Renal cortical epithelial cell (primary cell): ENCODE data around the gene MEA1. TPM values are rescaled to one million over a fixed set of nuclear protein-coding genes. Genes with fewer than 3 reads are reported as not detected.

Experiments
- DNase-seq: peaks from one replicate; pipeline ENCODE4 v3.0.0-alpha.2; 2011; ENCODE audit warnings: low read depth
- total RNA-seq: library from RNA; depleted of rRNA; stranded (reverse); fragments of >200 nt; gene quantifications from 2 replicates; pipeline ENCODE4 v1.2.3, GENCODE V29; 2014

MEA1 gene
- total RNA-seq, 1 donor from 2014 or later, result 38.3 TPM

DNA sequence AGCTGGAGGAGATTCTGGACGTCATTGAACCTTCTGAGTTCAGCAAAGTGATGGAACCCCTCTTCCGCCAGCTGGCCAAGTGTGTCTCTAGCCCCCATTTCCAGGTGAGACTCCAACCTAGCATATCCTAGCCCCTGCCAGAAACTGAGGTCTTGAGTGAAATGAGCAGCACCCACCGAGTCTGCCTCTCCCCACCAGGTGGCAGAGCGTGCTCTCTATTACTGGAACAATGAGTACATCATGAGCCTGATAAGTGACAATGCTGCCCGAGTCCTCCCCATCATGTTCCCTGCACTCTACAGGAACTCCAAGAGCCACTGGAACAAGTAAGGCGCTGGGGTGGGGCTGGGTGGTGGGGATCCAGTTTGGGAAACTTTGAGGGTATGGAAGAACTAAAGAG is 4.6 kb downstream of the MEA1 start:
- no peak for DNase-seq

- no peak for DNase-seq
These were observed 6.6 kb downstream of the MEA1 start for GRCh38 chr6:43007126-43007525.

DNA sequence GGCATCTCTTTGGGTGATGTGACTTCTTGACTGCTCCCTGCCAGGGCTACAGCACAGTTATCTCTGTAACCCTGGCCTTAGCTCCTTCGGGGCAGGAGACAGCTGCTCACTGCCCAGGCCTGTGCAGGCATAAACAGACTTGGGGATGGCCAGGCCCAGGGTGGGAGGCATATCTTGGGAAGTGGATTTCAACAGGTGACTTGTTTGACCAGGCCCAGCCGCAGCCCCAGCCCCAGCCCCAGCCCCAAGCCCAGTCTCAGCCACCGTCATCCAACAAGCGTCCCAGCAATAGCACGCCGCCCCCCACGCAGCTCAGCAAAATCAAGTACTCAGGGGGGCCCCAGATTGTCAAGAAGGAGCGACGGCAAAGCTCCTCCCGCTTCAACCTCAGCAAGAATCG is 7.5 kb downstream of the MEA1 start:
- DNase-seq, result no peak

DNA sequence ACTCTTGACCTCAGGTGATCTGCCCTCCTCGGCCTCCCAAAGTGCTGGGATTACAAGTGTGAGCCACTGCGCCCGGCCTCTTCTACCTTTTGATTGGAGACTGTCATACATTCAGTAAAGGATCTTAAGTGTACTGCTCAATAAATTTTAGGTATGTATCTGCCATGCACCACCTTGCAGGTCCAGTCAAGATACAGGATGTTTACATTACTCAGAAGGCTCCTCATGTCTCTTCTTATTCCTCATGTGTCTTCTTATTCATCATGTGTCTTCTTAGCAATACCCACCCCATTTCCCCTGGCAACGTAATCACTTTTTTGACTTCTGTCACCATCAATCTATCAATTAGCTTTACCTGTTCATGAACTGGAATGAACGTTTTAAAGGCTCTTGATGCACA is 7.9 kb downstream of the MEA1 start:
- no peak for DNase-seq

- DNase-seq, result no peak
These were observed 11.9 kb downstream of the MEA1 start for GRCh38 chr6:43001843-43002242.

GRCh38 chr6:42998205-42998604 is 15.5 kb downstream of the MEA1 start:
- peak; percentile 39 for DNase-seq

- DNase-seq, result peak; percentile 45
These were observed 17.2 kb downstream of the MEA1 start for GRCh38 chr6:42996513-42996912.

DNA sequence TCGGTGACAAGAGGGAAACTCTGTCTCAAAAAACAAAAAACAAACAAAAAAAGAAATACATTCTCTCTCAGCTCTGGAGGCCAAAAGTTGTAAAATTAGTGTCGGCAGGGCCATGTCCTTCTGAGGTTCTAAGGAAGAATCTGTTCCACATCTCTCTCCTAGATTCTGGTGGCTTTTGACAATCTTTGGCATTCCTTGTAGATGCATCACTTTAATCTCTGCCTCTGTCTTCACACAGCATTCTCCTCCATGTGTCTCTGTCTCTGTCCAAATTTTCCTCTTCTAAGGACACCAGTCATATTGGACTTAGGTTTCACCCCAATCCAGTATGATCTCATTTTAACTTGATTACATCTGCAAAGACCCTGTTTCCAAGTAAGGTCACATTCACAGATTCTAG is 20.3 kb downstream of the MEA1 start:
- no peak for DNase-seq

GRCh38 chr6:42989923-42990322 is 23.8 kb downstream of the MEA1 start:
- no peak for DNase-seq

- no peak for DNase-seq
These were observed 25.2 kb downstream of the MEA1 start for GRCh38 chr6:42988486-42989020.

GRCh38 chr6:42987533-42988451 is 26.0 kb downstream of the MEA1 start:
- no peak for DNase-seq

DNA sequence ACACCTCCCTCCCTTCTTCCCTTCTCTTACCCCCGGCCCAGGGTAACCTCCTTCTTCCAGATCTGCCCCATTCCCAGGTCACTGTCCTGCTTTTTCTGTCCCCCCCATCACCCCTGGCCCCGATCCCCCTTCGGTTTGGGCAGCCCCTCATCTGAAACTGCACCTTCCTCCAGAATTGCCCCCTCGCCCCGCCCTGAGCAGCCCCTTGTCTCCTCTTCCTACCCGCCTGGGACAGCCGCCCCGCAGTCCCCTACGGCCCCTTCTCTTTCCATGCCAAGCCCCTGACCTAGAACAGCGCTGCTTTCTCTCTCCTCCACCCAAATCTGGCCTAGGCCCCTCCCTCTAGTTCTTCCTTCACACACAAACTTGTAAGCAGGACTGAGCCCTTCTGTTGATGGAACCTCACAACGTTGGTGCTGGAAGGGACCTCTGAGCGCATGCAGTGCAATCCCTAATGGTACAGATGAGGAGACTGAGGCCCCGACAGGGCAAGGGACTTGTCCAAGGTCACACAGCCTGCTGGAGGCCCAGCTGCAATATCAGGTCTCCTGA is 28.7 kb downstream of the MEA1 start:
- no peak for DNase-seq

DNA sequence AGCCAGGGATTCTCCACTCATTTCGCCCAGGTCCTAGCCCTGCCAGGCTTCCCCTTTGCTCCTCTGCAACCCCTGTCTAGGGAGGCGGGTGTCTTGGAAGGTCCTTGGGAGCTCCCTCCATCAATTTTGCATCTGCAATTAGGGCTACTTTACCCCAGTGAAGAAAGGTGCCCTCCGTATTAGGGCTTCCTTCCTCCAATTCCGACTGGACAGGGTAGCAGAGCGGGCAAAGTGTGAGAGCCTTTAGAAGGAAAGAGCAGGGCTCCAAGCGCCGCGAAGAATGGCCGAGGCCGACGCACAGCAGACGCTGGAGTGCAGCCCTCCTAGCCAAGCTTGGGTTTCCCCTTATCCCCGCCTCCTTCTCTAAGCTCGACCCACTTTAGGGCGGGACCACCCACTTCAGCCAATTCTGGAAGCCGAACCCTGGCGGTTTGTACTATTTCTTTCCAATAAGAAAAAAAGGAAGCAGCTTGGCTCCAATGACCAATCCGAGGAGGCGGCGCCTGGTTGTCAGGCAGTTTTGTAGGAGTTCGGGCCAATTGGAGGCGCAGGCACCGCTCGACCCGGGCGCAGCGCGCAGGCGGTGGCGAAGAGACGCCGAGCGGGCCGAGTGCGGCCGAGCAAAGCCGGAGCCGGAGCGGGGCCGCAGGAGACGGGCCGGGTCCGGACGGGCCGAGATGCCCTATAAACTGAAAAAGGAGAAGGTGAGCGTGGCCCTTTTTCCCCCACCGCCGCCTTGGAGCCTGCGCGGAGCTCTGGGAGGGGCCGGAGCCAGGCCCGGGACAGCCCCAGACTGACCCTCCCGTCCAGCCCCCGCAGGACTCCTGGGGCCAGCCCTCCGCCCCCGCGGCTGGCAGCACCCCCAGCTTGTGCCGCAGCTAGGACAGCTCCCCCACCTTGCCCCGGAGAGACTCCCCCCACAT is 29.5 kb downstream of the MEA1 start, which contains the start of gene PPP2R5D:
PPP2R5D (plus strand) TSS at position 570 of the 923 bp plus-strand sequence; CDS start at position 678, 108 bp downstream.
- DNase-seq, result peak; percentile 98

GRCh38 chr6:42981836-42982235 is 31.9 kb downstream of the MEA1 start:
- no peak for DNase-seq

DNA sequence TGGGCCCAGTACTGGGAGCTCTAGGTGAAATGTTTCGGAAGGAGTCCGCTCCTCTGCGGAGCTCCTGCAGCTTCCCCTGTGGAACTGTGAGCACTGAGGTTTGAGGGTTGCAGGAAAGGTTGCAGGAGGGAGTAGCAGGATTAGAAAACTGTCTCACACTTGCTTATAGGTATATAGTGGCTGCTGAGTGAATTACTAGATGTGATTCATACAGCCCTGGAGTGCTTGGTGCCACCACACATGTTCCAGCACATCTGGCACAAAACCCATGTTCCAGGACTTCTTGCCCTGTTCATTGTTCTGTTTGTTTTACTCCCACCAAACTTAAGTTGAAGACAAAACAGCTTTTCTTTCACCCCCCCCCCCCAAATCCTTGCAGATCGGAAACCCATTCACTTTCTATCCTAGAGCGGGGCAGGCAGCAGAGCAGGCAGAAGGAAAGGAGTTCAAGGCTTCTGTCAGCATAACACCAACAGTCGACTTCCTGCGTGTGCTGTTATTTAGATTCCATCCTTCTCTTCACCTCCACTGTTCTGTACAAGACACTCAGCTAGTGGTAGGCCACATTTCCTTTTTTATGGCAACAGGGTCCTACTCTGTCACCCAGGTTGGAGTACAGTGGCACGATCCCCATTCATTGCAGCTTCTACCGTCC is 34.1 kb downstream of the MEA1 start:
- DNase-seq, result peak; percentile 43

GRCh38 chr6:42978839-42979522 is 34.8 kb downstream of the MEA1 start, which contains the start of gene PEX6:
PEX6 (minus strand) TSS chr6:42979181; CDS start chr6:42979150, 31 bp downstream.
- peak; percentile 71 for DNase-seq

DNA sequence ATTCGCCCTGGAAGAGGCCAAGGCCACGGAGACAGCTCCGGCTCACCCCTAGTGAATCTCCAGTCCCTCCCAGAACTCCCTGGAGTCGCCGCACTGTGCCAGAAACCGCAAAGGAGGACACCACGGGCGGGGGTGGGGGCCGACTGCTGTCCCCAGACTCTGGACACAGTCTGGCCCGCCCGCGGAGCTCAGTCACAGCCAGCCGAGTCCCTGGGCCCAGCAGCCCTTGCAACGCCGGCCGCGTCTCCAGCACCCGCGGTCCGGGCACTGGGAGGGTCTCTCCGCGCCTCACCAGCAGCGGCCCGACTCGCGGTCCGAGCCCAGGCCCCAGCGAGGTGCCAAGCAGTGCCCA is 35.3 kb downstream of the MEA1 start:
- no peak for DNase-seq

- DNase-seq, result no peak
These were observed 38.7 kb downstream of the MEA1 start for GRCh38 chr6:42974919-42975505.

GRCh38 chr6:42973926-42974325 is 39.8 kb downstream of the MEA1 start:
- no peak for DNase-seq

DNA sequence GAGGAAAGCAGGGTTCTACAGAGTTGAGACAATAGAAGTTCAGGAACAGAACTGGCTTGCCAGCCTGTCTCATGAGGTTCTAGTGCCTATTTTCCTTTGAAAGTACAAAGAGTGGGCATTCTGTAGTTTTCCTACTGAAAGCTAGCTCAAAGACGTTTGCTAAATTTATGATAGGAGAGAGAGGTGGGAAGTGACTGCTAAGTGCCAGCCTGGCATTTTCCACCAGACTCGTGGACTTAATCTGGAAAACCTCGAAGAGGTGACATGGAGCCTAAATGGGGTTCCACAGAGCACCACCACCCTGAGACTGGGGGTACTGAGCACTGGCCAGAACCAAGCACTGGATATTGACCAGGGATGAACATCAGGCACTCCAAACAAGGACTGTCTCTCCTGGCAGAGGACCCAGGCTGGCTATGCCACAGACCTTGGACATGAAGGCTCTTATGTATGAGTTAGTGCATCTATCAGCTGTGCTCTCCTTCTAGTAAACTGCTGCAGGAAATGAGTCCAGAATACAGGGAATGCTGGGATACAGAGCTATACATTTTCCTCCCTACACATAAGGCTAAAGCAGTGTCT is 41.9 kb downstream of the MEA1 start:
- DNase-seq, result no peak
